B cell (primary cell): Measurements from ENCODE around the gene TBC1D25. TPM values are rescaled to one million over a fixed set of nuclear protein-coding genes. Genes with fewer than 3 reads are reported as not detected.

Experiments
- ATAC-seq: fragments of 200-7000 bp; cut with Tn5 transposase; one replicate; pipeline ENCODE4 v1.10.0; 2021; ENCODE audit warnings: low read depth, mild to moderate bottlenecking, moderate number of reproducible peaks, moderate library complexity
- CTCF ChIA-PET: fragments of 350-600 bp; sonication (Branson Sonifier 250); formaldehyde crosslinking; loops from one replicate; lab custom pipeline; 2021; ENCODE audit warnings: antibody characterized with exemption, inconsistent platforms; lab: Charles Lee
- POLR2A ChIA-PET: fragments of 350-600 bp; sonication (Branson Sonifier 250); formaldehyde crosslinking; loops from one replicate; lab custom pipeline; 2021; ENCODE audit warnings: antibody characterized with exemption; lab: Charles Lee
- DNase-seq: peaks from one replicate; pipeline ENCODE4 v3.0.0; 2013
- H2AFZ ChIP-seq: 2 replicates; pipeline ENCODE4 v1.6.1; 2012; ENCODE audit warnings: mild to moderate bottlenecking, low read depth, low read length; ENCODE audit not compliant: insufficient read depth, poor library complexity, severe bottlenecking
- H3K27ac ChIP-seq, 2 donors: 1 replicate in 1 of 2; 2 replicates in 1 of 2; pipeline ENCODE4 v1.5.1; 2012 to 2013; ENCODE audit warnings: low read length in 2 of 2, mild to moderate bottlenecking in 2 of 2, moderate library complexity in 1 of 2
- H3K27me3 ChIP-seq, 4 experiments: fragments of 200-600 bp in 1 of 4; sonication (generic) in 1 of 4; replicated peaks in 1 of 4; 1 replicate in 2 of 4; 2 replicates in 2 of 4; pipeline versions ENCODE4 v1.6.1 to v1.7.0; 2013 to 2016; ENCODE audit warnings: low read length in 3 of 4, mild to moderate bottlenecking in 2 of 4, mixed read lengths in 1 of 4, moderate library complexity in 1 of 4; ENCODE audit not compliant: insufficient read depth in 4 of 4, control insufficient read depth in 3 of 4; ENCODE audit errors: control extremely low read depth in 1 of 4
- H3K36me3 ChIP-seq, 2 experiments: replicated peaks in 1 of 2; 1 replicate in 1 of 2; 2 replicates in 1 of 2; pipeline versions ENCODE4 v1.6.1 to v1.7.1; 2013; ENCODE audit warnings: low read length in 1 of 2; ENCODE audit not compliant: insufficient read depth in 2 of 2, control insufficient read depth in 1 of 2; ENCODE audit errors: control extremely low read depth in 1 of 2, extremely low read depth in 1 of 2
- H3K4me1 ChIP-seq, 2 donors: fragments of 200-600 bp in 1 of 2; sonication (generic) in 1 of 2; 1 replicate in 1 of 2; 2 replicates in 1 of 2; pipeline versions ENCODE4 v1.5.1 to v1.6.1; 2013 to 2017; ENCODE audit warnings: low read length in 2 of 2; ENCODE audit not compliant: control insufficient read depth in 2 of 2, insufficient read depth in 2 of 2
- H3K4me2 ChIP-seq: replicated peaks from 2 replicates; pipeline ENCODE3; 2012; ENCODE audit warnings: mild to moderate bottlenecking, low read depth, low read length; ENCODE audit not compliant: poor library complexity, severe bottlenecking
- H3K4me3 ChIP-seq, 5 experiments: fragments of 200-600 bp in 1 of 5; sonication (generic) in 1 of 5; 1 replicate in 3 of 5; 2 replicates in 2 of 5; pipeline versions ENCODE4 v1.5.1 to v1.7.0; 2011 to 2016; ENCODE audit warnings: low read length in 4 of 5, mild to moderate bottlenecking in 4 of 5, low read depth in 2 of 5, control low read depth in 1 of 5, moderate library complexity in 1 of 5; ENCODE audit not compliant: insufficient read depth in 1 of 5; ENCODE audit errors: control extremely low read depth in 1 of 5, extremely low read depth in 1 of 5
- H3K79me2 ChIP-seq: fragments of 200-600 bp; sonication (generic); one replicate; pipeline ENCODE4 v1.6.0; 2016; ENCODE audit warnings: low read length; ENCODE audit not compliant: control insufficient read depth, insufficient read depth
- H3K9ac ChIP-seq: fragments of 200-600 bp; sonication (generic); 2 replicates; pipeline ENCODE4 v1.6.1; 2017; ENCODE audit warnings: mild to moderate bottlenecking, low read length, moderate library complexity
- H3K9me3 ChIP-seq, 3 donors: one replicate each; pipeline versions ENCODE4 v1.6.1 to v1.7.1; 2013; ENCODE audit warnings: low read length in 2 of 3; ENCODE audit not compliant: control insufficient read depth in 2 of 3, insufficient read depth in 1 of 3; ENCODE audit errors: control extremely low read depth in 1 of 3
- H4K20me1 ChIP-seq: 2 replicates; pipeline ENCODE4 v1.6.0; 2012; ENCODE audit warnings: mild to moderate bottlenecking, low read length; ENCODE audit not compliant: insufficient read depth, control insufficient read depth, poor library complexity, severe bottlenecking
- H3K27ac Mint-ChIP-seq: one replicate; pipeline ENCODE4 v1.8.0; 2021; ENCODE audit warnings: mixed read lengths
- H3K27me3 Mint-ChIP-seq: one replicate; pipeline ENCODE4 v1.8.0; 2021; ENCODE audit warnings: mixed read lengths
- H3K4me1 Mint-ChIP-seq: one replicate; pipeline ENCODE4 v1.8.0; 2021; ENCODE audit warnings: mixed read lengths
- H3K4me3 Mint-ChIP-seq: one replicate; pipeline ENCODE4 v1.8.0; 2021; ENCODE audit warnings: mixed read lengths
- H3K9me3 Mint-ChIP-seq: one replicate; pipeline ENCODE4 v1.8.0; 2022; ENCODE audit warnings: mixed read lengths; ENCODE audit not compliant: insufficient read depth
- EZH2 ChIP-seq: IDR thresholded peaks from 2 replicates; pipeline ENCODE4 v1.6.1; 2012; ENCODE audit warnings: borderline replicate concordance, low read depth, mild to moderate bottlenecking, moderate library complexity, low read length; ENCODE audit not compliant: insufficient read depth, poor library complexity, severe bottlenecking
- WGBS: methylation state at CpG from one replicate; pipeline ENCODE4 v1.1.5; 2013; ENCODE audit warnings: missing lambda C conversion rate; ENCODE audit not compliant: insufficient coverage; 5-methylcytosine and 5-hydroxymethylcytosine counted together
- intact Hi-C: fragments of 100-400 bp; cut with micrococcal nuclease; formaldehyde crosslinking; loops from one replicate; pipeline ENCODE4 v1.10.0; 2022
- polyA plus RNA-seq: library from polyadenylated mRNA; depleted of rRNA; stranded (reverse); fragments of >200 nt; gene quantifications from 2 replicates; pipeline ENCODE4 v1.2.3, GENCODE V29; 2012
- total RNA-seq, 2 donors: library from RNA; stranded (reverse); fragments of 120-200 nt in 1 of 2; gene quantifications; 1 replicate in 1 of 2; 2 replicates in 1 of 2; pipeline versions ENCODE4 v1.2.3 to v1.2.4, GENCODE V29; 2013 to 2022
- TF ChIP-seq, protein P1 (sequence below): fragments of 200-600 bp; IDR thresholded peaks from one replicate; pipeline ENCODE4 v1.8.0; 2022; ENCODE audit warnings: antibody characterized with exemption, mild to moderate bottlenecking

Gene TBC1D25
- total and polyA plus RNA-seq, 2 donors (not counting 1 experiment from before 2014, with no cell fraction given) = 24.6 to 31.5 TPM

DNA sequence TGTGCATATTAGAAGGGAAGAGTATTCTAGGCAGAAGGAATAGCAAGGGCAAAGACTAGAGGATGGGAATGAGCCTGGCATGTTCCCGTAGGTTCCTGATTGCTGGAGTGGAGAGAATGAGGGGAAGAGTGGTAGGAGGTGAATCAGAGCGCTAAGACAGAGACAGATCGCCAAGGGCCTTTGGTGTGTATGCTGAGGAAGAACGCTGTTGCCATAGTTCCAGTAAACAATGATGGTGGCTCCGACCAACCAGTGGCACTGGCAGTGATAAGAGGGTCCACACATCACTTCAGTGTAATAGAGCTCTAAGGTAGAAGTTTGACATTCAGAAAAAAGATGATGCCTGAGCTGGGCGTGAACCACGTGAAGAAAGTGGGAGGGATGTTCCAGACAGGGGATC, 966 bp downstream of the TBC1D25 start:
- Histone ChIP-seq H3K79me2 (peaks cover 19% of the 10 kb centered on the region), H3K4me1 (peaks cover 10 to 18% of the 10 kb centered on the region in 2 donors), H3K27ac (peak overlapping the region; percentile 94 to 97), H3K4me3 (peak overlapping the region in 4 of 5 experiments; percentile 66 to 76 (median 74)), H2AFZ (no peak overlapping the region), H3K9me3 (no peaks in the 10 kb centered on the region), H3K4me2 (peak overlapping the region; percentile 81), H3K27me3 (no peaks in the 10 kb centered on the region), H3K9ac (peak overlapping the region; percentile 93), H3K36me3 (peaks cover 0 to 13% of the 10 kb centered on the region in 2 experiments), H4K20me1 (no peaks in the 10 kb centered on the region)
- Mint-ChIP-seq H3K4me3 (peak overlapping the region; percentile 91), H3K4me1 (peaks cover 20% of the 10 kb centered on the region), H3K27ac (peak overlapping the region; percentile 97), H3K27me3 (no peaks in the 10 kb centered on the region), H3K9me3 (no peaks in the 10 kb centered on the region)
- 88% methylated on average over 5 of the region's 7 CpGs for WGBS
- TF ChIP-seq, protein P1, sequence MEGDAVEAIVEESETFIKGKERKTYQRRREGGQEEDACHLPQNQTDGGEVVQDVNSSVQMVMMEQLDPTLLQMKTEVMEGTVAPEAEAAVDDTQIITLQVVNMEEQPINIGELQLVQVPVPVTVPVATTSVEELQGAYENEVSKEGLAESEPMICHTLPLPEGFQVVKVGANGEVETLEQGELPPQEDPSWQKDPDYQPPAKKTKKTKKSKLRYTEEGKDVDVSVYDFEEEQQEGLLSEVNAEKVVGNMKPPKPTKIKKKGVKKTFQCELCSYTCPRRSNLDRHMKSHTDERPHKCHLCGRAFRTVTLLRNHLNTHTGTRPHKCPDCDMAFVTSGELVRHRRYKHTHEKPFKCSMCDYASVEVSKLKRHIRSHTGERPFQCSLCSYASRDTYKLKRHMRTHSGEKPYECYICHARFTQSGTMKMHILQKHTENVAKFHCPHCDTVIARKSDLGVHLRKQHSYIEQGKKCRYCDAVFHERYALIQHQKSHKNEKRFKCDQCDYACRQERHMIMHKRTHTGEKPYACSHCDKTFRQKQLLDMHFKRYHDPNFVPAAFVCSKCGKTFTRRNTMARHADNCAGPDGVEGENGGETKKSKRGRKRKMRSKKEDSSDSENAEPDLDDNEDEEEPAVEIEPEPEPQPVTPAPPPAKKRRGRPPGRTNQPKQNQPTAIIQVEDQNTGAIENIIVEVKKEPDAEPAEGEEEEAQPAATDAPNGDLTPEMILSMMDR = no peak
- no peak for TF ChIP-seq EZH2
- intact Hi-C loops = no loop called here
- DNase-seq (no peak), ATAC-seq (no peak)
- CTCF ChIA-PET = interaction anchor here (0.7 to 2.5 kb wide), 3 partner anchors 8 to 701 kb away, joined by 3 to 11 read pairs (median 3); no protein-coding TSS in a partner anchor
- POLR2A ChIA-PET = interaction anchor here (0.6 to 2.9 kb wide), 6 partner anchors 30 to 358 kb away, joined by 3 to 20 read pairs (median 5); partner anchors contain the start of genes HDAC6, PORCN, PQBP1 and RBM3

DNA sequence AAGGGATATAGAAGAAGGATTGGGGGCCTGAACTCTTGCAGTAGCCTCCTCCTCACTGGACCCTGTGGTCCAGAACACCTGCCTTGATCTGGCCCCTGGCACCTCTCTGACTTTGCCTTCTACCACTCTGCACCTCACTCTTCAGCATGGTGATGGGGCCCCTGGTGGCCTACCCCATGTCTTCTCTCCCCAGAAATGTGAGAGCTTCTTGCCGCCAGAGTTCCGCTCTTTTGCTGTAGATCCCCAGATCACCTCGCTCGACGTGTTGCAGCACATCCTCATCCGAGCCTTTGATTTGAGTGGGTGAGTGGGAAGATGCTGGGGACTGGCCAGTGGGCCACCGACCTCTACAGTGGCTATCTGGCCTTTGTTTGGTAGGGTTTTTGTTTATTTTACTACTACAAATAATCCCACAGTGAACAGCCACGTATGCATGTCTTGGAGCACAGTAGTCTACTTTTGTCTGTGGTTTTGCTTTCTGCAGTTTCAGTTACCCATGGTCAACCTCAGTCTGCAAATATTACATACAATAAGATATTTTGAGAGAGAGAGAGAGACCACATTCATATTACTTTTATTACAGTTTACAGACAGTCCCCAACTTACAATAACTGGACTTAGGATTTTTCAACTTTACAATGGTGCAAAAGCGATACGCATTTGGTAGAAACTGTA, 1.8 kb downstream of the TBC1D25 start:
- Mint-ChIP-seq H3K27ac (peak overlapping the region; percentile 82), H3K4me1 (peaks cover 20% of the 10 kb centered on the region), H3K27me3 (no peaks in the 10 kb centered on the region), H3K4me3 (peak overlapping the region; percentile 91), H3K9me3 (no peaks in the 10 kb centered on the region)
- WGBS = no CpG with 5 or more reads among the region's 10 CpGs
- Histone ChIP-seq H3K9ac (no peak overlapping the region), H3K79me2 (peaks cover 19% of the 10 kb centered on the region), H3K9me3 (no peaks in the 10 kb centered on the region), H3K27ac (peak overlapping the region; percentile 94 to 97), H4K20me1 (no peaks in the 10 kb centered on the region), H2AFZ (no peak overlapping the region), H3K4me3 (no peak overlapping the region), H3K4me1 (peaks cover 10 to 18% of the 10 kb centered on the region in 2 donors), H3K4me2 (peak overlapping the region; percentile 81), H3K36me3 (peaks cover 0 to 13% of the 10 kb centered on the region in 2 experiments), H3K27me3 (no peaks in the 10 kb centered on the region)
- ChIA-PET POLR2A (no interaction called here), CTCF (interaction anchor here (1.4 to 2.5 kb wide), 2 partner anchors 8 to 9 kb away, joined by 3 to 11 read pairs; no protein-coding TSS in a partner anchor)
- DNase-seq (no peak), ATAC-seq (no peak)
- TF ChIP-seq EZH2 = no peak
- TF ChIP-seq, protein P1 = no peak
- intact Hi-C loops = no loop called here
